HepG2 (cell line): ENCODE results near the gene ZNF264. TPM values are rescaled to one million over a fixed set of nuclear protein-coding genes. Genes with fewer than 3 reads are reported as not detected.

Experiments used
- AGO2 ChIP-seq: fragments of 200-400 bp; formaldehyde crosslinking; optimal IDR thresholded peaks from 2 replicates; pipeline ENCODE3; 2017; ENCODE audit warnings: mild to moderate bottlenecking, low read depth, low read length, moderate library complexity
- ATF1 ChIP-seq: IDR thresholded peaks from 2 replicates; pipeline ENCODE4 v1.6.1; 2016; ENCODE audit warnings: mild to moderate bottlenecking, control low read depth
- CENPT ChIP-seq: sonication (generic); formaldehyde crosslinking; IDR thresholded peaks from 2 replicates; pipeline ENCODE4 v1.8.0; 2022; ENCODE audit warnings: low read depth, mild to moderate bottlenecking, moderate library complexity, missing genetic modification reagents
- IRF9 ChIP-seq: sonication (generic); formaldehyde crosslinking; IDR thresholded peaks from 2 replicates; pipeline ENCODE4 v1.8.0; 2022; ENCODE audit warnings: missing genetic modification reagents, mild to moderate bottlenecking, borderline replicate concordance
- MIER2 ChIP-seq: IDR thresholded peaks from 2 replicates; pipeline ENCODE4 v1.6.1; 2016; ENCODE audit warnings: missing biosample characterization, missing genetic modification reagents
- PTBP1 ChIP-seq: fragments of 200-400 bp; formaldehyde crosslinking; IDR thresholded peaks from 2 replicates; pipeline ENCODE4 v1.6.1; 2018; ENCODE audit warnings: low read length, low read depth; ENCODE audit not compliant: poor library complexity, severe bottlenecking
- RFXANK ChIP-seq: IDR thresholded peaks from 2 replicates; pipeline ENCODE4 v1.6.1; 2016
- SUZ12 ChIP-seq: fragments of 150-350 bp; IDR thresholded peaks from 2 replicates; pipeline ENCODE4 v1.6.1; 2014; ENCODE audit warnings: low read depth, low read length
- ZNF230 ChIP-seq: sonication (generic); formaldehyde crosslinking; IDR thresholded peaks from 2 replicates; pipeline ENCODE4 v1.4.0; 2020; ENCODE audit warnings: mild to moderate bottlenecking, missing genetic modification reagents
- ZNF335 ChIP-seq: sonication (generic); formaldehyde crosslinking; IDR thresholded peaks from 2 replicates; pipeline ENCODE4 v1.4.0; 2020; ENCODE audit warnings: missing genetic modification reagents
- ZNF460 ChIP-seq: sonication (generic); formaldehyde crosslinking; IDR thresholded peaks from 2 replicates; pipeline ENCODE4 v1.5.1; 2020; ENCODE audit warnings: missing genetic modification reagents, mild to moderate bottlenecking, borderline replicate concordance
- ZNF496 ChIP-seq: sonication (generic); formaldehyde crosslinking; IDR thresholded peaks from 2 replicates; pipeline ENCODE4 v1.8.1; 2023; ENCODE audit warnings: mild to moderate bottlenecking, moderate library complexity, missing genetic modification reagents; ENCODE audit not compliant: insufficient replicate concordance
- ZNF747 ChIP-seq: sonication (generic); formaldehyde crosslinking; IDR thresholded peaks from 2 replicates; pipeline ENCODE4 v1.8.1; 2023; ENCODE audit warnings: missing genetic modification reagents, mild to moderate bottlenecking, borderline replicate concordance
- ZNF75D ChIP-seq: sonication (generic); formaldehyde crosslinking; IDR thresholded peaks from 2 replicates; pipeline ENCODE4 v1.8.1; 2023; ENCODE audit warnings: missing genetic modification reagents, mild to moderate bottlenecking, borderline replicate concordance
- ZSCAN29 ChIP-seq: sonication (generic); formaldehyde crosslinking; conservative IDR thresholded peaks from 2 replicates; pipeline ENCODE4 v1.4.0; 2020; ENCODE audit warnings: mild to moderate bottlenecking, missing genetic modification reagents
- ZSCAN31 ChIP-seq: sonication (generic); formaldehyde crosslinking; IDR thresholded peaks from 2 replicates; pipeline ENCODE4 v1.5.0; 2020; ENCODE audit warnings: low read depth, mild to moderate bottlenecking, missing genetic modification reagents
- polyA plus RNA-seq, 8 experiments: library from polyadenylated mRNA; depleted of rRNA in 3 of 8; stranded (reverse) in 7 of 8; unstranded in 1 of 8; fragments of >200 nt; fragmentation: Illumina TruSeq in 4 of 8; extraction: Trizol in 4 of 8; gene quantifications; 2 replicates each; pipeline versions ENCODE4 v1.2.1 to v1.2.3, GENCODE V29; 2011 to 2016; ENCODE audit warnings: low read depth in 4 of 8, missing spikeins in 1 of 8, mixed read lengths in 1 of 8; ENCODE audit not compliant: insufficient read depth in 1 of 8
- total RNA-seq, 5 experiments: library from RNA; depleted of rRNA; stranded (reverse); fragments of >200 nt; fragmentation: Illumina TruSeq; extraction: Trizol; gene quantifications; 2 replicates each; pipeline ENCODE4 v1.2.3, GENCODE V29; 2016; ENCODE audit warnings: low read depth in 1 of 5
- TF ChIP-seq, protein P1 (sequence below): sonication (generic); formaldehyde crosslinking; IDR thresholded peaks from 2 replicates; pipeline ENCODE4 v1.8.1; 2022; ENCODE audit warnings: mild to moderate bottlenecking, missing genetic modification reagents
- TF ChIP-seq, protein P2 (sequence below): sonication (generic); formaldehyde crosslinking; IDR thresholded peaks from 2 replicates; pipeline ENCODE4 v1.5.0; 2020; ENCODE audit warnings: missing genetic modification reagents
- TF ChIP-seq, protein P3 (sequence below): sonication (generic); formaldehyde crosslinking; IDR thresholded peaks from 2 replicates; pipeline ENCODE4 v1.5.1; 2020; ENCODE audit warnings: mild to moderate bottlenecking, missing genetic modification reagents, borderline replicate concordance
- TF ChIP-seq, protein P4 (sequence below): IDR thresholded peaks from 2 replicates; pipeline ENCODE4 v1.6.1; 2016; ENCODE audit warnings: missing genetic modification reagents, missing compliant biosample characterization
- TF ChIP-seq, protein P5 (sequence below): IDR thresholded peaks from 2 replicates; pipeline ENCODE4 v1.6.1; 2016; ENCODE audit warnings: low read depth, control low read depth

Gene ZNF264
- total and polyA plus RNA-seq, 2 of the 13 experiments (the other 11 are each of a cell fraction or from before 2014, with no cell fraction given), result 3.5 to 17.6 TPM

- TF ChIP-seq IRF9 (CRISPR knock-in tag) (peak; percentile 62; the same call in 1 of the 2 replicates), SUZ12 (no peak), PTBP1 (no peak), ZNF496 (CRISPR knock-in tag) (no peak), ATF1 (CRISPR knock-in tag) (no peak), ZNF230 (peak; percentile 74; the same call in 1 of the 2 replicates), MIER2 (no peak), AGO2 (peak; percentile 45), CENPT (no peak), ZNF460 (no peak), ZSCAN31 (0 out of 2 replicates have a peak, but pooled peaks have one; percentile 36), RFXANK (CRISPR knock-in tag) (no peak), ZNF75D (no peak), ZNF747 (CRISPR knock-in tag) (no peak; the same call in 1 of the 2 replicates), ZNF335 (CRISPR knock-in tag) (no peak), ZSCAN29 (CRISPR knock-in tag) (peak; percentile 30; the same call in 1 of the 2 replicates)
- TF ChIP-seq, protein P1, sequence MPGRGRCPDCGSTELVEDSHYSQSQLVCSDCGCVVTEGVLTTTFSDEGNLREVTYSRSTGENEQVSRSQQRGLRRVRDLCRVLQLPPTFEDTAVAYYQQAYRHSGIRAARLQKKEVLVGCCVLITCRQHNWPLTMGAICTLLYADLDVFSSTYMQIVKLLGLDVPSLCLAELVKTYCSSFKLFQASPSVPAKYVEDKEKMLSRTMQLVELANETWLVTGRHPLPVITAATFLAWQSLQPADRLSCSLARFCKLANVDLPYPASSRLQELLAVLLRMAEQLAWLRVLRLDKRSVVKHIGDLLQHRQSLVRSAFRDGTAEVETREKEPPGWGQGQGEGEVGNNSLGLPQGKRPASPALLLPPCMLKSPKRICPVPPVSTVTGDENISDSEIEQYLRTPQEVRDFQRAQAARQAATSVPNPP, result no peak
- TF ChIP-seq, protein P2, sequence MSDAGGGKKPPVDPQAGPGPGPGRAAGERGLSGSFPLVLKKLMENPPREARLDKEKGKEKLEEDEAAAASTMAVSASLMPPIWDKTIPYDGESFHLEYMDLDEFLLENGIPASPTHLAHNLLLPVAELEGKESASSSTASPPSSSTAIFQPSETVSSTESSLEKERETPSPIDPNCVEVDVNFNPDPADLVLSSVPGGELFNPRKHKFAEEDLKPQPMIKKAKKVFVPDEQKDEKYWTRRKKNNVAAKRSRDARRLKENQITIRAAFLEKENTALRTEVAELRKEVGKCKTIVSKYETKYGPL (CRISPR knock-in tag), result no peak
- TF ChIP-seq, protein P3, sequence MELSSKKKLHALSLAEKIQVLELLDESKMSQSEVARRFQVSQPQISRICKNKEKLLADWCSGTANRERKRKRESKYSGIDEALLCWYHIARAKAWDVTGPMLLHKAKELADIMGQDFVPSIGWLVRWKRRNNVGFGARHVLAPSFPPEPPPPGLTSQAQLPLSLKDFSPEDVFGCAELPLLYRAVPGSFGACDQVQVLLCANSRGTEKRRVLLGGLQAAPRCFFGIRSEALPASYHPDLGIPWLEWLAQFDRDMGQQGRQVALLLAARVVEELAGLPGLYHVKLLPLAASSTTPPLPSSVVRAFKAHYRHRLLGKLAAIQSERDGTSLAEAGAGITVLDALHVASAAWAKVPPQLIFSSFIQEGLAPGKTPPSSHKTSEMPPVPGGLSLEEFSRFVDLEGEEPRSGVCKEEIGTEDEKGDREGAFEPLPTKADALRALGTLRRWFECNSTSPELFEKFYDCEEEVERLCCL, result no peak
- TF ChIP-seq, protein P4, sequence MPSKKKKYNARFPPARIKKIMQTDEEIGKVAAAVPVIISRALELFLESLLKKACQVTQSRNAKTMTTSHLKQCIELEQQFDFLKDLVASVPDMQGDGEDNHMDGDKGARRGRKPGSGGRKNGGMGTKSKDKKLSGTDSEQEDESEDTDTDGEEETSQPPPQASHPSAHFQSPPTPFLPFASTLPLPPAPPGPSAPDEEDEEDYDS (CRISPR knock-in tag), result 0 out of 2 replicates have a peak, but pooled peaks have one; percentile 37
- TF ChIP-seq, protein P5, sequence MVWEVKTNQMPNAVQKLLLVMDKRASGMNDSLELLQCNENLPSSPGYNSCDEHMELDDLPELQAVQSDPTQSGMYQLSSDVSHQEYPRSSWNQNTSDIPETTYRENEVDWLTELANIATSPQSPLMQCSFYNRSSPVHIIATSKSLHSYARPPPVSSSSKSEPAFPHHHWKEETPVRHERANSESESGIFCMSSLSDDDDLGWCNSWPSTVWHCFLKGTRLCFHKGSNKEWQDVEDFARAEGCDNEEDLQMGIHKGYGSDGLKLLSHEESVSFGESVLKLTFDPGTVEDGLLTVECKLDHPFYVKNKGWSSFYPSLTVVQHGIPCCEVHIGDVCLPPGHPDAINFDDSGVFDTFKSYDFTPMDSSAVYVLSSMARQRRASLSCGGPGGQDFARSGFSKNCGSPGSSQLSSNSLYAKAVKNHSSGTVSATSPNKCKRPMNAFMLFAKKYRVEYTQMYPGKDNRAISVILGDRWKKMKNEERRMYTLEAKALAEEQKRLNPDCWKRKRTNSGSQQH, result 0 out of 2 replicates have a peak, but pooled peaks have one; percentile 14
Measured at GRCh38 chr19:57191141-57192076, at the start of gene ZNF264 (continued).
